H1 (cell line): ENCODE measurements around the gene MMP15. TPM values are rescaled to one million over a fixed set of nuclear protein-coding genes. Genes with fewer than 3 reads are reported as not detected.

Experiments used
- CTCF ChIA-PET: fragments of 300-600 bp; sonication (Branson Sonifier 250); formaldehyde crosslinking; loops from one replicate; lab custom pipeline; 2021; ENCODE audit not compliant: partially characterized antibody; lab: Charles Lee
- POLR2A ChIA-PET: fragments of 300-600 bp; sonication (Branson Sonifier 250); formaldehyde crosslinking; loops from one replicate; lab custom pipeline; 2021; ENCODE audit warnings: inconsistent platforms; ENCODE audit not compliant: partially characterized antibody; lab: Charles Lee
- DNase-seq, 2 experiments: peaks; one replicate each; pipeline versions ENCODE4 v3.0.0 to v3.0.0-alpha.2; 2010 to 2022; ENCODE audit warnings: low spot score in 2 of 2, low read depth in 1 of 2, mixed read lengths in 1 of 2
- FAIRE-seq: peaks from 2 replicates; lab custom pipeline; 2011; peaks lifted over from hg19 to GRCh38; lab: Jason Lieb, UNC
- H2AFZ ChIP-seq: 2 replicates; pipeline ENCODE4 v1.8.1; 2012; ENCODE audit warnings: low read length, inconsistent platforms
- H2AK5ac ChIP-seq: 2 replicates; pipeline ENCODE4 v1.6.1; 2013; ENCODE audit warnings: low read depth, low read length
- H2BK120ac ChIP-seq: replicated peaks from 2 replicates; pipeline ENCODE3; 2013; ENCODE audit warnings: low read depth, low read length, inconsistent platforms
- H2BK12ac ChIP-seq: 2 replicates; pipeline ENCODE4 v1.6.1; 2013; ENCODE audit warnings: low read depth, low read length
- H2BK15ac ChIP-seq: 2 replicates; pipeline ENCODE4 v1.6.1; 2013; ENCODE audit warnings: low read length
- H2BK20ac ChIP-seq: 2 replicates; pipeline ENCODE4 v1.6.1; 2013; ENCODE audit warnings: low read length
- H2BK5ac ChIP-seq: 2 replicates; pipeline ENCODE4 v1.6.1; 2013; ENCODE audit warnings: low read depth, low read length
- H3K14ac ChIP-seq: 2 replicates; pipeline ENCODE4 v1.6.1; 2013; ENCODE audit warnings: inconsistent platforms; ENCODE audit not compliant: insufficient read length
- H3K18ac ChIP-seq: 2 replicates; pipeline ENCODE4 v1.6.1; 2013; ENCODE audit warnings: low read length; ENCODE audit errors: extremely low read depth
- H3K23ac ChIP-seq: 2 replicates; pipeline ENCODE4 v1.6.1; 2013; ENCODE audit warnings: inconsistent platforms; ENCODE audit not compliant: insufficient read length
- H3K23me2 ChIP-seq: 2 replicates; pipeline ENCODE4 v1.6.1; 2013; ENCODE audit warnings: low read depth, low read length
- H3K27ac ChIP-seq: 2 replicates; pipeline ENCODE4 v1.6.1; 2011; ENCODE audit warnings: low read depth, low read length, inconsistent platforms
- H3K27me3 ChIP-seq, 4 experiments: replicated peaks in 1 of 4; 1 replicate in 1 of 4; 2 replicates in 3 of 4; pipeline versions ENCODE4 v1.6.1 to v1.8.1; 2011 to 2013; ENCODE audit warnings: low read length in 3 of 4, mild to moderate bottlenecking in 3 of 4, inconsistent platforms in 2 of 4, mixed read lengths in 2 of 4, moderate library complexity in 1 of 4; ENCODE audit not compliant: control insufficient read depth in 3 of 4, insufficient read depth in 3 of 4; ENCODE audit errors: extremely low read depth in 1 of 4
- H3K36me3 ChIP-seq, 4 experiments: 2 replicates each; pipeline versions ENCODE4 v1.6.1 to v1.8.1; 2011 to 2013; ENCODE audit warnings: mild to moderate bottlenecking in 4 of 4, low read length in 3 of 4, moderate library complexity in 2 of 4, control low read depth in 1 of 4, inconsistent platforms in 1 of 4; ENCODE audit not compliant: insufficient read depth in 4 of 4, control insufficient read depth in 2 of 4
- H3K4ac ChIP-seq: replicated peaks from 2 replicates; pipeline ENCODE3; 2013; ENCODE audit warnings: low read length, low read depth, mixed read lengths, inconsistent platforms; ENCODE audit not compliant: insufficient read length
- H3K4me1 ChIP-seq, 4 experiments: replicated peaks in 1 of 4; 1 replicate in 1 of 4; 2 replicates in 3 of 4; pipeline versions ENCODE4 v1.6.1 to v1.8.1; 2011 to 2013; ENCODE audit warnings: low read length in 3 of 4, inconsistent platforms in 2 of 4, mixed read lengths in 1 of 4; ENCODE audit not compliant: insufficient read depth in 4 of 4, control insufficient read depth in 3 of 4
- H3K4me2 ChIP-seq, 2 experiments: 2 replicates each; pipeline versions ENCODE4 v1.6.1 to v1.8.1; 2011 to 2013; ENCODE audit warnings: low read depth in 2 of 2, low read length in 2 of 2, control low read depth in 1 of 2, inconsistent platforms in 1 of 2, mild to moderate bottlenecking in 1 of 2; ENCODE audit not compliant: insufficient read depth in 1 of 2
- H3K4me3 ChIP-seq, 4 experiments: fragments of 200-600, 300-600 bp in 1 of 4; sonication (generic), shearing (Covaris generic), sonication (Bioruptor Twin) in 1 of 4; 2 replicates each; pipeline versions ENCODE4 v1.5.1 to v1.8.1; 2011 to 2016; ENCODE audit warnings: low read length in 4 of 4, low read depth in 3 of 4, control low read depth in 2 of 4, inconsistent platforms in 2 of 4, mild to moderate bottlenecking in 2 of 4, mixed read lengths in 1 of 4, moderate library complexity in 1 of 4; ENCODE audit not compliant: insufficient read depth in 2 of 4; ENCODE audit errors: extremely low read depth in 1 of 4
- H3K56ac ChIP-seq: replicated peaks from 2 replicates; pipeline ENCODE3; 2013; ENCODE audit warnings: low read depth, mild to moderate bottlenecking, mixed read lengths, low read length, inconsistent platforms; ENCODE audit not compliant: insufficient read length
- H3K79me1 ChIP-seq: 2 replicates; pipeline ENCODE4 v1.6.1; 2013; ENCODE audit warnings: low read depth, low read length, control low read depth
- H3K79me2 ChIP-seq, 2 experiments: 2 replicates each; pipeline versions ENCODE4 v1.6.1 to v1.8.1; 2012 to 2013; ENCODE audit warnings: low read length in 2 of 2, mild to moderate bottlenecking in 2 of 2, inconsistent platforms in 1 of 2; ENCODE audit not compliant: insufficient read depth in 2 of 2, control insufficient read depth in 1 of 2
- H3K9ac ChIP-seq, 4 experiments: replicated peaks in 1 of 4; 1 replicate in 1 of 4; 2 replicates in 3 of 4; pipeline versions ENCODE4 v1.6.1 to v1.8.1; 2011 to 2013; ENCODE audit warnings: low read depth in 3 of 4, low read length in 3 of 4, control low read depth in 2 of 4, mild to moderate bottlenecking in 2 of 4, moderate library complexity in 2 of 4, inconsistent platforms in 1 of 4; ENCODE audit errors: extremely low read depth in 1 of 4
- H3K9me3 ChIP-seq, 2 experiments: 2 replicates each; pipeline versions ENCODE4 v1.6.1 to v1.8.1; 2012 to 2013; ENCODE audit warnings: mild to moderate bottlenecking in 2 of 2, moderate library complexity in 2 of 2, control low read depth in 1 of 2, inconsistent platforms in 1 of 2, low read depth in 1 of 2, low read length in 1 of 2, mixed read lengths in 1 of 2; ENCODE audit not compliant: insufficient read depth in 2 of 2
- H4K20me1 ChIP-seq, 2 experiments: replicated peaks in 1 of 2; 2 replicates each; pipeline versions ENCODE3 to v1.8.1; 2011 to 2013; ENCODE audit warnings: inconsistent platforms in 2 of 2, low read length in 2 of 2, mild to moderate bottlenecking in 1 of 2; ENCODE audit not compliant: insufficient read depth in 2 of 2, control insufficient read depth in 1 of 2
- H4K5ac ChIP-seq: 2 replicates; pipeline ENCODE4 v1.6.1; 2013; ENCODE audit warnings: low read length, low read depth, mixed read lengths, inconsistent platforms; ENCODE audit not compliant: insufficient read length
- H4K8ac ChIP-seq: 2 replicates; pipeline ENCODE4 v1.8.0; 2013; ENCODE audit warnings: mild to moderate bottlenecking, moderate library complexity, low read length, inconsistent platforms; ENCODE audit not compliant: insufficient read depth; ENCODE audit errors: extremely low read depth
- H4K91ac ChIP-seq: replicated peaks from 2 replicates; pipeline ENCODE3; 2013; ENCODE audit warnings: low read length, mixed read lengths, inconsistent platforms; ENCODE audit not compliant: insufficient read length
- ASH2L ChIP-seq: fragments of 200-600, 300-600 bp; sonication (generic); IDR thresholded peaks from one replicate; pipeline ENCODE4 v1.7.1; 2017; ENCODE audit warnings: low read length
- ATF3 ChIP-seq: IDR thresholded peaks from 2 replicates; pipeline ENCODE4 v1.6.1; 2011; ENCODE audit warnings: low read depth, mild to moderate bottlenecking, low read length; ENCODE audit not compliant: insufficient read depth
- CHD2 ChIP-seq: IDR thresholded peaks from 2 replicates; pipeline ENCODE4 v1.6.1; 2012; ENCODE audit warnings: low read length, improper control_type of control experiment
- CTCF ChIP-seq, 3 experiments: IDR thresholded peaks; 1 replicate in 2 of 3; 2 replicates in 1 of 3; pipeline versions ENCODE4 v1.5.1 to v1.6.1; 2011; ENCODE audit warnings: low read length in 3 of 3, mild to moderate bottlenecking in 3 of 3, inconsistent platforms in 2 of 3, low read depth in 1 of 3, moderate library complexity in 1 of 3; ENCODE audit not compliant: insufficient read depth in 1 of 3; ENCODE audit errors: control extremely low read depth in 1 of 3
- EP300 ChIP-seq, 2 experiments: IDR thresholded peaks; 1 replicate in 1 of 2; 2 replicates in 1 of 2; pipeline ENCODE4 v1.6.1; 2011 to 2012; ENCODE audit warnings: low read depth in 2 of 2, low read length in 2 of 2, mild to moderate bottlenecking in 2 of 2, borderline replicate concordance in 1 of 2, inconsistent platforms in 1 of 2, moderate library complexity in 1 of 2
- KDM5A ChIP-seq: fragments of 200-600 bp; IDR thresholded peaks from 2 replicates; pipeline ENCODE4 v1.7.1; 2012; ENCODE audit warnings: mild to moderate bottlenecking, low read length, inconsistent platforms, mixed read lengths
- MAFK ChIP-seq: IDR thresholded peaks from 2 replicates; pipeline ENCODE4 v1.6.1; 2012; ENCODE audit warnings: low read depth, mild to moderate bottlenecking, improper control_type of control experiment, low read length
- POLR2AphosphoS5 ChIP-seq: IDR thresholded peaks from 2 replicates; pipeline ENCODE4 v1.6.1; 2011; ENCODE audit warnings: low read depth, low read length
- WGBS, 2 experiments: shearing (Covaris generic) in 1 of 2; methylation state at CpG; one replicate each; pipeline versions ENCODE4 v1.1.6 to v1.1.7; 2013 to 2015; ENCODE audit warnings: low lambda C conversion rate in 2 of 2, mixed read lengths in 2 of 2, inconsistent platforms in 1 of 2, low coverage in 1 of 2, missing lambda C conversion rate in 1 of 2; ENCODE audit not compliant: insufficient replicate concordance in 2 of 2, insufficient coverage in 1 of 2, insufficient read length in 1 of 2; ENCODE audit errors: extremely low coverage in 1 of 2, missing lambda C conversion rate in 1 of 2; 5-methylcytosine and 5-hydroxymethylcytosine counted together
- polyA plus RNA-seq, 7 experiments: library from polyadenylated mRNA; depleted of rRNA in 3 of 7; stranded (reverse) in 5 of 7; unstranded in 2 of 7; fragments of >200 nt in 5 of 7; fragments of 200-250 nt in 2 of 7; gene quantifications; 1 replicate in 5 of 7; 2 replicates in 1 of 7; 4 replicates in 1 of 7; pipeline versions ENCODE4 v1.2.1 to v1.2.3, GENCODE V29; 2011 to 2013; ENCODE audit warnings: missing spikeins in 2 of 7, mixed read lengths in 2 of 7
- total RNA-seq: library from RNA; stranded (reverse); fragmentation: NEBNext Ultra II Directional; extraction: Animal tissue kit (Norgen Biotek cat#: 25700); gene quantifications from 2 replicates; pipeline ENCODE4 v1.2.1, GENCODE V29; 2021

The MMP15 gene
- total and polyA plus RNA-seq, 2 of the 8 experiments (the other 6 are each of a cell fraction or from before 2014, with no cell fraction given), result 38.5 to 42.2 TPM

GRCh38 chr16:58042886-58043515, 17.4 kb downstream of the MMP15 start:
- H2BK12ac ChIP-seq, result no peak overlapping the region
- no peaks in the 10 kb centered on the region for H3K23me2 ChIP-seq
- H4K8ac ChIP-seq, result no peak overlapping the region
- H3K36me3 ChIP-seq, result peaks cover 2 to 37% (median 16%) of the 10 kb centered on the region in 4 experiments; a peak in 5 of 8 replicates
- FAIRE-seq (no peak), DNase-seq (no peak)
- no peak overlapping the region for H3K14ac ChIP-seq
- H3K79me1 ChIP-seq, result no peaks in the 10 kb centered on the region
- H3K9me3 ChIP-seq, result no peaks in the 10 kb centered on the region
- H3K4me1 ChIP-seq, result peaks cover 0 to 14% (median 6%) of the 10 kb centered on the region in 4 experiments; a peak in 4 of 7 replicates
- WGBS, 2 experiments, result 97% methylated on average over 16 of the region's 16 CpGs; no CpG with 5 or more reads in 1 of the 2 experiments
- H3K18ac ChIP-seq, result no peak overlapping the region
- no peaks in the 10 kb centered on the region for H3K79me2 ChIP-seq
- H2BK5ac ChIP-seq, result no peak overlapping the region
- no peak overlapping the region for H3K4me3 ChIP-seq
- H2AFZ ChIP-seq, result no peak overlapping the region
- no peak overlapping the region for H2BK15ac ChIP-seq
- TF ChIP-seq CHD2, result no peak
- no peak for TF ChIP-seq MAFK
- no peak for TF ChIP-seq ASH2L
- TF ChIP-seq KDM5A, result no peak
- TF ChIP-seq ATF3, result no peak
- no peak for TF ChIP-seq CTCF (IDR thresholded peaks at IDR 0.05; ENCODE audit: control extremely low read depth in 1 of 3, insufficient read depth in 1 of 3, low read depth in 1 of 3, low read length in 3 of 3)
- TF ChIP-seq POLR2AphosphoS5, result no peak
- TF ChIP-seq EP300 (IDR thresholded peaks at IDR 0.05; ENCODE audit: borderline replicate concordance in 1 of 2, low read depth in 2 of 2, low read length in 2 of 2), result no peak
- no peaks in the 10 kb centered on the region for H3K27me3 ChIP-seq
- H3K4ac ChIP-seq, result no peak overlapping the region
- H4K20me1 ChIP-seq, result peaks cover 0 to 3% of the 10 kb centered on the region in 2 experiments
- no peak overlapping the region for H2AK5ac ChIP-seq
- no peak overlapping the region for H3K23ac ChIP-seq
- ChIA-PET POLR2A (interaction anchor here (1.6 to 1.8 kb wide), 2 partner anchors 16 to 61 kb away, joined by 3 to 4 read pairs; no protein-coding TSS in a partner anchor), CTCF (interaction anchor here (1.0 to 1.9 kb wide), 5 partner anchors 10 to 79 kb away, joined by 3 to 8 read pairs (median 3); no protein-coding TSS in a partner anchor)
- H3K27ac ChIP-seq, result no peak overlapping the region
- no peak overlapping the region for H4K5ac ChIP-seq
- H2BK120ac ChIP-seq, result no peak overlapping the region
- H4K91ac ChIP-seq, result no peak overlapping the region
- H3K9ac ChIP-seq, result no peak overlapping the region
- no peak overlapping the region for H3K56ac ChIP-seq
- H2BK20ac ChIP-seq, result no peak overlapping the region
- no peak overlapping the region for H3K4me2 ChIP-seq
